HG03064 (cell line): Measurements from ENCODE around the gene PI16.

Experiments
- ATAC-seq: cut with Tn5 transposase; IDR thresholded peaks from one replicate; pipeline ENCODE4 v1.9.1; 2021; ENCODE audit warnings: low read depth; ENCODE audit not compliant: unreplicated experiment

Gene PI16

GRCh38 chr6:36955136-36955535 is 598 bp downstream of the PI16 start:
- no peak for ATAC-seq

GRCh38 chr6:36955671-36956445 is 1.3 kb downstream of the PI16 start:
- no peak for ATAC-seq

- ATAC-seq: no peak
Measured at GRCh38 chr6:36956446-36956820, 1.9 kb downstream of the PI16 start.

- ATAC-seq: no peak
Measured at GRCh38 chr6:36957773-36958271, 3.3 kb downstream of the PI16 start.

DNA sequence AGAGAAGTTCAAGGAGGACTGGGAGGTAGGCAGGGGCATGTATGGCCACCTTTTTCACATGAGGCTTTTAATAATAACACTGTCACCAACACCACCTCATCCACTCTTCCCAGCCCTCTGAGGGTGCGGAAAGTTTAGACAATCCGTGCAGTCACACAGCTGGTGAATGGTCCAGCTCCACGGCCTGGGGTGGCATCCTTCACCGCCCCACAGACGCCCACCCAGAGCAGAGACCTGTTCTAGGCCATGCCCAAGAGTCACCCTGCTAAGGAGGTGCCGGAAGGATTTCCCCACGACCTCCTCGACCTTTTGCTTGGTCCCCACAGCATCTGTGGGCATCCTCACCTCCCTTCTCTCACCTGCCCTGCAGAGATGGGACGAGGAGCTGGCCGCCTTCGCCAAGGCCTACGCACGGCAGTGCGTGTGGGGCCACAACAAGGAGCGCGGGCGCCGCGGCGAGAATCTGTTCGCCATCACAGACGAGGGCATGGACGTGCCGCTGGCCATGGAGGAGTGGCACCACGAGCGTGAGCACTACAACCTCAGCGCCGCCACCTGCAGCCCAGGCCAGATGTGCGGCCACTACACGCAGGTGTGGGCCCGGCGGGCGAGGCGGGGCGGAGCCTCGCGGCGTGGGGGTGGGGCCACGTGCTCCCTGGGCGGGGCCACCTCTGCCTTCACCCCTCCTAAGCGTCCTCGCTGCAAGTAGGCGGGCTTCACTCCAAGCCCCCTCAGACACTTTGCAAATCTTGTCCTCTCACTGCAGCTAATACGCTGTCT is 4.4 kb downstream of the PI16 start:
- ATAC-seq: no peak

DNA sequence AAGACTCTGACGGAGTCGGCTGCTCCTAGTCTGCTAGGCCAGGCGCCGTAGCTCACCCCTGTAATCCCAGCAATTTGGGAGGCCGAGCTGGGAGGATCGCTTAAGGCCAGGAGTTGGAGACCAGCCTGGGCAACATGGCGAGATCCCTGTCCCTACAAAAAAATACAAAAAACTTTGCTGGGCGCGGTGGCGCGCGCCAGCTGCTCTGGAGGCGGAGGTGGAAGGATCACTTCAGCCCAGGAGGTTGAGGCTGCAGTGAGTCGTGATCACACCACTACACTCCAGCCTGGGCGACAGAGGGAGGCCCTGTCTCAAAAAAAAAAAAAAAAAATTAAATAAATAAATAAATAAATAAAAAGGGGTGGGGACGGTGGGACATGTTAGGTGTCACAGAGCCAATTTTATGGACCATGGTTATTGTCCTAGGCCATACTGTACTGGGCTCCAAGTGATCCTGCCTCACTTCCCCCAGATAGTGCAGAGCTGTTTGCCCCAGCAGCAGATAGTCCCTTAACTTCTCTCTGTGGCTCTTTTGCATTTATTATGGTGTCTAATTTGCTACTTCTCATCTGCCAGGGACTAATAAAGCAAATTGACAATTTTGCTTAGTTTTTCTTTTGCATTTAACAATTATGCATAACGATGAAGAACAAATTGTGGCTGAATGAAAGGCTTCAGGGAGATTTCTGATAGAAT is 5.2 kb downstream of the PI16 start:
- no peak for ATAC-seq

DNA sequence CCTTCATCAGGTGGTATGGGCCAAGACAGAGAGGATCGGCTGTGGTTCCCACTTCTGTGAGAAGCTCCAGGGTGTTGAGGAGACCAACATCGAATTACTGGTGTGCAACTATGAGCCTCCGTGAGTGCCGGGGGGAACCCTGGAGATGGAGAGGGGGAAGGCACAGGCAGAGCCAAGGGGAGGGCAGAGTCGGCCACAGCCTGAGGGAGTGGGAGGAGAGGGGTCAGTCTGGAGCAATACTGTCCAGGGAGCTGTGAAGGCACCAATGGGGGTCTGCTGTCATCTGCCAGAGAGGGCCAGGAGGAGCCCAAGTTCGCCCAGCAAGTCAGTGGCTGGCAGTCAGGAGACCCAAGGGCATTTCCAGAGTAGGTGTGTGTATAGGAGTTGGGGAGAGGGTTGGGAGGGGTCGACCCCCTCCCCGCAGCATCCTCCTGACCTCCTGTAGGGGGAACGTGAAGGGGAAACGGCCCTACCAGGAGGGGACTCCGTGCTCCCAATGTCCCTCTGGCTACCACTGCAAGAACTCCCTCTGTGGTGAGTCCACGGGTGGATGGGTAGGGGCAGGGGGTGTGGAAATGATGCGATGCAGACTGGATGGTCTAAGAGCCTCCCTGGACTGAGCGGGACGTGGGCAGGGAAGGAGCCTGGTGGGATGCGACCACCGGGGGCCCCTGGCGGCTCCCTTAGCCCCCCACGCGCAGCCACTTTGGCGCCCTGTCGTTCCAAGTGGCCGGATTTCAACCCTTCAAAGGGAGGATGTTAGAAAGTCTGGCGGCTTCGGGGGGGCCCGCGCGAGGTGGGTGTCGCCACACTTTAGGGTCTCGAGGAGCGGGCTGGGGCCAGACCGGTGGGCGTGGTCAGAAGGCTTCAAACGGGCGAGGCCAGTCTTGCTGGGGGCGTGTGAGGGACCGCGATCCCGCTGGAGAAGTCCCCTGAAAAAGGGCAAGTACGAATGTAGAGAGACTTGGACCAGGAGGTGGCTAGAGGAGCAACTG is 7.2 kb downstream of the PI16 start:
- ATAC-seq: no peak

GRCh38 chr6:36962874-36963273 is 8.3 kb downstream of the PI16 start:
- ATAC-seq: no peak

- no peak for ATAC-seq
Measured at GRCh38 chr6:36963451-36964290, 9.1 kb downstream of the PI16 start.

GRCh38 chr6:36964349-36964748 is 9.8 kb downstream of the PI16 start:
- no peak for ATAC-seq

GRCh38 chr6:36964908-36965307 is 10.4 kb downstream of the PI16 start:
- ATAC-seq: no peak

- no peak for ATAC-seq
Measured at GRCh38 chr6:36967301-36967700, 12.8 kb downstream of the PI16 start.

- ATAC-seq: no peak
Measured at GRCh38 chr6:36967757-36968156, 13.2 kb downstream of the PI16 start.

GRCh38 chr6:36968266-36968977 is 13.9 kb downstream of the PI16 start:
- no peak for ATAC-seq

GRCh38 chr6:36969240-36969691 is 14.7 kb downstream of the PI16 start:
- no peak for ATAC-seq

DNA sequence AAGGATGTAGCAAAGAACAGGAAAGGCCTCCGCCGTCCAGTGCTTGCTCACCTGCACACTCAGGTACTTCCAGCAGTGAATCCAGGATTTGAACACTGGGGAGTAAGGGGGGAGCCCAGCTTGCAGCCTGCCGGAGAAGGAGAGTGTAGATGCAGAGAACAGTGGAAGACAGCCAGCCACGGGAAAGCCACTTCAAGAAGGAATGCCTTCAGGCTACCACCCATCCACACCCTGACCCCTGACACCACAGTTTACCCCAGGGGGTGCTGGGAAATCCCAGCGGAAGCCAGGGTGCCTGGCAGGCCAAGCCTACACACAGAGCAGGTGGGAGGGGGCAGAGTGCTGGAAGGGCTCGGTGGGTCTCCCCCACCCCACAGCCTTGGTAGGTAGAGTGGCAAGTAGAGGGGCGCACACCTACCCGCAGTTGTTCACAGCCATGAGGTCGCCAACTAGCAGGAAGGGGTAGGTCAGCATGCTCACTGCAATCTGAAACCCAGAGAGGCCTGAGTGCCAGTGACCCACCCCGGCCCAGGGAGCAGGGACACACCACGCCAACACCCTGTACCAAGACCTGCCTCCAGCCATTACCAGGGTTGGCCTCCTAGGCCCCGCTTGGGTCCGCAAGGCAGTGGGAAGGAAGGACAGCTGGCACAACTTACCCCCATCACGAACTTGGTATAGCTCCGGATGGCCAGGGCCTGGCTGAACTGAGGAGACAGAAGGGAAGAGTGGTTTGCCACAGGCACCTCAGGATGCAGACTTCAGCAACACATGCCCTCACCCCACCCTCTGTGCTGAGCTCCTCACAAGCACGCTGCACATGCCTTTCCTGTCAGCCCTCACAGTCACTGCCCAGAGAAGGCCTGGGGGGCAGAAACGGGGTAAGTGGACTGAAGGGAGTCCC is 15.7 kb downstream of the PI16 start:
- ATAC-seq: no peak
